Measurements from ENCODE around the gene MYL12B.
"Not testable (repeated sequence)": the region's sequence is repeated elsewhere in the genome, so short reads cannot be mapped to it uniquely, and the experiment has no call there.

MYL12B gene

GRCh38 chr18:3297025-3297984 lies 35.4 kb downstream of the MYL12B start:
- DNase-seq (ENCODE audit: low read depth): peak; percentile 85

GRCh38 chr18:3304832-3305231 lies 42.9 kb downstream of the MYL12B start:
- DNase-seq (ENCODE audit: low read depth): no peak

- peak; percentile 24 for DNase-seq (ENCODE audit: low read depth)
Observed at GRCh38 chr18:3305354-3305762, 43.4 kb downstream of the MYL12B start.

GRCh38 chr18:3305933-3306332 lies 44.0 kb downstream of the MYL12B start:
- no peak for DNase-seq (ENCODE audit: low read depth)

GRCh38 chr18:3306391-3306790 lies 44.5 kb downstream of the MYL12B start:
- no peak for DNase-seq (ENCODE audit: low read depth)

- DNase-seq (ENCODE audit: low read depth): no peak
Observed at GRCh38 chr18:3313685-3314084, 51.8 kb downstream of the MYL12B start.

- not testable (repeated sequence) for DNase-seq (ENCODE audit: low read depth)
Observed at GRCh38 chr18:3315344-3315743, 53.4 kb downstream of the MYL12B start.

GRCh38 chr18:3319399-3319798 lies 57.5 kb downstream of the MYL12B start:
- no peak for DNase-seq (ENCODE audit: low read depth)

GRCh38 chr18:3319894-3320454 lies 58.0 kb downstream of the MYL12B start:
- DNase-seq (ENCODE audit: low read depth): no peak

- DNase-seq (ENCODE audit: low read depth): no peak
Observed at GRCh38 chr18:3321133-3321812, 59.3 kb downstream of the MYL12B start.

GRCh38 chr18:3323900-3324299 lies 62.0 kb downstream of the MYL12B start:
- no peak for DNase-seq (ENCODE audit: low read depth)
